ENCODE results near the gene PLXNA2. TPM values are rescaled to one million over a fixed set of nuclear protein-coding genes. Genes with fewer than 3 reads are reported as not detected.

Gene PLXNA2
- polyA plus RNA-seq, 1 of the 3 experiments (the other 2 are of a cell fraction), result 8.5 TPM

DNA sequence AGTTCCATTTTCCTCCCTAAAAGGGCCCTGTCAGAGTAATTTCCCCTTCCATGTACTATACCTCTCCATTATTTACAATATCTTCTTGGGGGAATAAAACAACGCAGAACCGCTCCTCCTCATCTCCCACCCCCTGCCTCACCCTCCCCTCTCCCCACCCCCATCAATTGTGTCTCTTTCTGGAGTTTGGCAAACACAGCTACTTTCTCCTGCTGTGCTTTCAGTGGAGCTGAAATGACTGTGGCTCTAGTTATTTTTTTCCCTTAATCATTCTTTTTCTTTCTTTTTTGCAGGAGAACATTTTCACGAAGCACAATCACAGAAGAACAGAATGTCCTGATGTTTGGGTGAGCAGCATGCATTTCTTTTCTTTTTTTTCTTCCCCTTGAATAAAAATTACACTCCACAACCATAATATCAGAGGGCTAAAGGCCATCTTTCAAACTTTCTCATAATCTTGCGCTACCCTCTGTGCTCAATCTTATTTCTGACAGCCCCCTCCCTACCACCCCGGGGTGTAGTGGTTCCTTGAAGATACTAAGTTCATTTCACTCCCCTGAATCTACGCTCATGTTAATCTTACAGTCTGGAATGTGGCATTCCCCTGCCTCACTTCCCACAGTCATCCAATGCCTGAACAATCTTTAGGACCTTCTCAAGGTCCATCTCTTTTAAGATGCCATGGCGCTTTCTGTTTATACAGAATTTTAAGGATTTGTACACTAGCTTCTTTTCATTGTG lies 8.8 kb upstream of the PLXNA2 start:
- 85% methylated on average over 7 of the region's 7 CpGs for WGBS (ENCODE audit: low lambda C conversion rate)
- H3K36me3 ChIP-seq (replicated peaks in 1 of 2; ENCODE audit: control insufficient read depth in 1 of 2, insufficient read depth in 2 of 2, low read length in 1 of 2), result no peaks in the 10 kb centered on the region
- ChIA-PET CTCF (interaction anchor here (0.5 to 4.6 kb wide), 14 partner anchors 8 to 955 kb away, joined by 3 to 21 read pairs (median 4); partner anchors contain the start of gene PLXNA2), POLR2A (no interaction called here)
- TF ChIP-seq RCOR1 (IDR thresholded peaks at IDR 0.05; ENCODE audit: low read length) (no peak), MEF2A (IDR thresholded peaks at IDR 0.05; ENCODE audit: borderline replicate concordance, low read depth) (no peak)
- TF ChIP-seq, protein P1, sequence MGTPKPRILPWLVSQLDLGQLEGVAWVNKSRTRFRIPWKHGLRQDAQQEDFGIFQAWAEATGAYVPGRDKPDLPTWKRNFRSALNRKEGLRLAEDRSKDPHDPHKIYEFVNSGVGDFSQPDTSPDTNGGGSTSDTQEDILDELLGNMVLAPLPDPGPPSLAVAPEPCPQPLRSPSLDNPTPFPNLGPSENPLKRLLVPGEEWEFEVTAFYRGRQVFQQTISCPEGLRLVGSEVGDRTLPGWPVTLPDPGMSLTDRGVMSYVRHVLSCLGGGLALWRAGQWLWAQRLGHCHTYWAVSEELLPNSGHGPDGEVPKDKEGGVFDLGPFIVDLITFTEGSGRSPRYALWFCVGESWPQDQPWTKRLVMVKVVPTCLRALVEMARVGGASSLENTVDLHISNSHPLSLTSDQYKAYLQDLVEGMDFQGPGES (IDR thresholded peaks at IDR 0.05; ENCODE audit: low read depth, low read length), result no peak
- peaks cover 0 to 13% of the 10 kb centered on the region in 2 experiments; a peak in 2 of 4 replicates for H3K4me1 ChIP-seq (ENCODE audit: control insufficient read depth in 1 of 2, insufficient read depth in 2 of 2, low read depth in 1 of 2, low read length in 1 of 2)
- H3K9me3 ChIP-seq, result no peaks in the 10 kb centered on the region
- DNase-seq, result no peak
- H2AFZ ChIP-seq (ENCODE audit: low read depth), result no peak overlapping the region
- H3K79me2 ChIP-seq (ENCODE audit: insufficient read depth), result no peaks in the 10 kb centered on the region
- no peak overlapping the region for H3K9ac ChIP-seq
- H4K20me1 ChIP-seq (ENCODE audit: insufficient read depth), result no peaks in the 10 kb centered on the region
- no peak overlapping the region for H3K4me3 ChIP-seq (ENCODE audit: low read depth in 2 of 2, low read length in 1 of 2)
- no peak overlapping the region for H3K27ac ChIP-seq (ENCODE audit: low read depth in 2 of 2, low read length in 1 of 2)
- H3K4me2 ChIP-seq, result no peak overlapping the region
- no peaks in the 10 kb centered on the region for H3K27me3 ChIP-seq (ENCODE audit: insufficient read depth)
- no peaks in the 10 kb centered on the region for H3K9me2 ChIP-seq
- no peaks in the 10 kb centered on the region for H3F3A ChIP-seq (replicated peaks; ENCODE audit: insufficient read depth)

DNA sequence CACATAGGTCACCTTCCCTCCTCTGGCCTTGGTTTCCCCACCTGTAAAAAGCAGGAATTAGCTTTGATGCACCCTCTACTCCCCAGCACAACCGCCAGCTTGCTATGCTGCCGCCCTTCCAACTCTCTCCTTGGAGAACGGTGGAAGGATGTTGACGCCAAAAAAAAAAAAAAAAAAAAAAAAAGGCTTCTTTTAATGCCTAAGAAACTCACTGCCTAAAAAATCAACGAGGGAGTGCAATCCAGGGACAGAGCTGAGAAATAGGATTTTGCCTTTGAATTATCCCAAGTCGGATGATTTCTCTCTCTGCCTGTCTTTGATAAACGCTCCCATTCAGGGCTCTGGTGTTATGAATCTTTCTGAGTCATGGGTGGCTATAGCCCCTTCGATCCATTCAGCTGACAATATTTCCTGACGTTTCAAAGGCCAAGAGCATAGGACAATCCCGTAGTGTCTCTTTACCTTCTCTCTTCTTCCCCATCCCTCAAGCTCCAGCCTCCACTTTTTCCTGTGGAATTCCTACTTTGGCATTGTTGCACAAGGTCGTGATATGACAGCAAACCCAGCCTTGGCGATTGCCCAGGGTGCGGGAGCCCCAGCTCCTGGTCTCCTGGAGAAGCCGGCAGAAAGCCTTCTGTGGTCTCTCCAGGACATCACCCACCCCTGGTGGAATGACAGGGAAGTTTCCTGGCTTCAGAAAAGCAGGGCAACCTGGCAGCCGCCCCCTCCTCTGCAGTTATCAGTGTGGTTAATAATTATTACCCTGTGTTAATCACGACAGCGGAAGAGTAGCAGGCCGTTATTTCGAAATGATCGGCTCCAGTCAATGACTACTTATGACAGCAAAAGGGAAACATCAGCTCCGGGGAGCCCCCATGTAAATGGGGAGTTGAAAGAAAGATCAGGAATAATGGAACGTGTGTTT lies 8.0 kb upstream of the PLXNA2 start:
- H3K79me2 ChIP-seq (ENCODE audit: insufficient read depth), result no peaks in the 10 kb centered on the region
- peaks cover 0 to 19% of the 10 kb centered on the region in 2 experiments; a peak in 2 of 4 replicates for H3K4me1 ChIP-seq (ENCODE audit: control insufficient read depth in 1 of 2, insufficient read depth in 2 of 2, low read depth in 1 of 2, low read length in 1 of 2)
- no peaks in the 10 kb centered on the region for H3K27me3 ChIP-seq (ENCODE audit: insufficient read depth)
- H3K27ac ChIP-seq (ENCODE audit: low read depth in 2 of 2, low read length in 1 of 2), result no peak overlapping the region
- no peak overlapping the region for H3K4me3 ChIP-seq (ENCODE audit: low read depth in 2 of 2, low read length in 1 of 2)
- no peaks in the 10 kb centered on the region for H4K20me1 ChIP-seq (ENCODE audit: insufficient read depth)
- H3K36me3 ChIP-seq (replicated peaks in 1 of 2; ENCODE audit: control insufficient read depth in 1 of 2, insufficient read depth in 2 of 2, low read length in 1 of 2), result no peaks in the 10 kb centered on the region
- H2AFZ ChIP-seq (ENCODE audit: low read depth), result no peak overlapping the region
- WGBS (ENCODE audit: low lambda C conversion rate), result 71% methylated on average over 22 of the region's 22 CpGs
- ChIA-PET POLR2A (no interaction called here), CTCF (interaction anchor here (0.7 to 2.4 kb wide), 18 partner anchors 8 to 955 kb away, joined by 3 to 14 read pairs (median 4); partner anchors contain the start of gene PLXNA2)
- no peaks in the 10 kb centered on the region for H3K9me2 ChIP-seq
- TF ChIP-seq, protein P2, sequence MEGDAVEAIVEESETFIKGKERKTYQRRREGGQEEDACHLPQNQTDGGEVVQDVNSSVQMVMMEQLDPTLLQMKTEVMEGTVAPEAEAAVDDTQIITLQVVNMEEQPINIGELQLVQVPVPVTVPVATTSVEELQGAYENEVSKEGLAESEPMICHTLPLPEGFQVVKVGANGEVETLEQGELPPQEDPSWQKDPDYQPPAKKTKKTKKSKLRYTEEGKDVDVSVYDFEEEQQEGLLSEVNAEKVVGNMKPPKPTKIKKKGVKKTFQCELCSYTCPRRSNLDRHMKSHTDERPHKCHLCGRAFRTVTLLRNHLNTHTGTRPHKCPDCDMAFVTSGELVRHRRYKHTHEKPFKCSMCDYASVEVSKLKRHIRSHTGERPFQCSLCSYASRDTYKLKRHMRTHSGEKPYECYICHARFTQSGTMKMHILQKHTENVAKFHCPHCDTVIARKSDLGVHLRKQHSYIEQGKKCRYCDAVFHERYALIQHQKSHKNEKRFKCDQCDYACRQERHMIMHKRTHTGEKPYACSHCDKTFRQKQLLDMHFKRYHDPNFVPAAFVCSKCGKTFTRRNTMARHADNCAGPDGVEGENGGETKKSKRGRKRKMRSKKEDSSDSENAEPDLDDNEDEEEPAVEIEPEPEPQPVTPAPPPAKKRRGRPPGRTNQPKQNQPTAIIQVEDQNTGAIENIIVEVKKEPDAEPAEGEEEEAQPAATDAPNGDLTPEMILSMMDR (IDR thresholded peaks at IDR 0.05), result peak; percentile 53
- TF ChIP-seq JUND (IDR thresholded peaks at IDR 0.05) (no peak), EZH2phosphoT487 (IDR thresholded peaks at IDR 0.05; ENCODE audit: borderline replicate concordance, low read depth) (no peak), NFIC (IDR thresholded peaks at IDR 0.05; ENCODE audit: borderline replicate concordance) (no peak), YY1 (IDR thresholded peaks at IDR 0.05; ENCODE audit: low read depth) (no peak), SMC3 (IDR thresholded peaks at IDR 0.05; ENCODE audit: low read depth, low read length) (peak; percentile 39; the same call in 1 of the 2 replicates), RAD21 (IDR thresholded peaks at IDR 0.05; ENCODE audit: low read length) (peak; percentile 49)
- no peaks in the 10 kb centered on the region for H3F3A ChIP-seq (replicated peaks; ENCODE audit: insufficient read depth)
- no peaks in the 10 kb centered on the region for H3K9me3 ChIP-seq
- no peak overlapping the region for H3K4me2 ChIP-seq
- peak; percentile 67 for DNase-seq
- H3K9ac ChIP-seq, result no peak overlapping the region

Measured in SK-N-SH (cell line).